Fibroblast of gingiva (primary cell): ENCODE measurements around the gene KRTAP5-11.
"Not testable (repeated sequence)": the region's sequence is repeated elsewhere in the genome, so short reads cannot be mapped to it uniquely, and the experiment has no call there.

ENCODE experiments used
- DNase-seq: peaks from one replicate; pipeline ENCODE4 v3.0.0-alpha.2; 2011; ENCODE audit warnings: low read depth

The KRTAP5-11 gene

DNA sequence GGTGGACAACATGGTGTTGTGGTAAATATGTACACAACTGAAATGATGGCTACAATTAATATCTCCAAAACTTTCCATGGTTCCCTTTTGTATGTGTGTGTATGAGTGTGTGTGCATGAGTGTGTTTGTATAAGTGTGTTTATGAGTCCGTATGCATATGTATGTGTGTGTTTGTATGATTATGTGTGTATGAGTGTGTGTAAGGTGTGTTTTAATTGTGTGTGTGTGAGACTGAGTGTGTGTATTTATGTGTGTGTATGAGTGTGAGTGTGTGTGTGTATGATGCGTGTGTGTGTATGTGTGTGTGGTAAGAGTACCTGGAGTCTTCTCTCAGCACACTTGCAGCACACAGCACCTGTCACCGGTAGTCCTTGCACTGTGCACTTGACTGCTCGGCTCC, 26.7 kb downstream of the KRTAP5-11 start:
- DNase-seq = no peak

DNA sequence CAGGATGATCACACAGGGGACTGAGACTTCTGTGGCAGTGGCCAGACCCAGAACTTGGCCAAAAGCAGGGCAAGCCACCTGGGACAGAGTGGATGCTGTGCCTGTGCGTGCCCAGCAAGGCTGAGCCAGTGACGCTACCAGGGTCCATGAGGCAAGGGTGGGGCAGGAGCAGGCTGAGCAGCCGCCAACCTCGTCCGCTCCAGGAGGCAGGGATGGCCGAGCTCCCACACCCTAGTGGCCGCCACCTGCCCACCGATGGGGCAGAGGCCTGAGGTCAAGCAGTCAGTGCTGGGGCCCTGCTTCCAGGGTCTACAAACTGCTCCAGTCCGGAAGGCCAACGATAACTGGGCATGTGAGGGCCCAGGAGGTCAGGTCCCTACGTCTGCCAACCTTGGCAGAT, 27.2 kb downstream of the KRTAP5-11 start:
- no peak for DNase-seq

DNA sequence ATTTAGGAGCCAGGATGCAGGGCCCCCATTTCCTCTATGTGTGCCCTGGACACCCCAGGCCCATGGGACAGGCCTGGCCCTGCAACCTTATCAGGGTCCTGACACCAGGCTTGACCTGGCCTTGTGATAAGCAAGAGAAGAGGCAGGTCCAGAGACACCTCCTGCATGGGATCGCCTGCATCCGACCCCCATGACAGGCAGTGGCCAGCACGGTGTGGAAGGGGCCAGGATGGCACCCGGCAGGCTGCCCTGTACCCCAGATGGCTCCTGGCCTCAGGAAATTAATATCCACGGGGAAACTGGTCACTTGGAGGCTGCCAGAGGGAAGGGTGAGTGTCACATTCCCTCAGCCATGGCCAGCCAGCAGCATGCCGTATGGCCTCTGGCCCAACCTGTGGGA, 27.7 kb downstream of the KRTAP5-11 start:
- DNase-seq = no peak

DNA sequence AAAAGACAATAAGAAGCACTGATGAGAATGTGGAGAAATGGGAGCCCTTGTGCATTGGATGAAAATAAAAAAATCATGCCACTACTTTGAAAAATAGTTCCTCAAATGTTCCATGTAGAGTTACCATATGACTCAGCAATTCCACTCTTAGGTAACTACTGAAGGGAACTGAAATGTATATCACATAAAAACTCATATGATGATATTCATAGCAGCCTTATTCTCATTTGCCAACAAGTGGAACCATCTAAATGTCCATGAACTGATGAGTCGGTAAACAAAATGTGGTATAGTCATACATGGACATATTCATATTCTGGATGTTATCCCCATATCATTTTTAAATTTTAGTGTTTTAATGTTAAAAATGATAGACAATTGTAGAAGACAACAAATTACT, 31.0 kb downstream of the KRTAP5-11 start:
- no peak for DNase-seq

GRCh38 chr11:71548716-71549151, 33.9 kb downstream of the KRTAP5-11 start:
- DNase-seq = no peak

- no peak for DNase-seq
Observed at GRCh38 chr11:71548120-71548519, 34.6 kb downstream of the KRTAP5-11 start, which contains the start of gene KRTAP5-9. KRTAP5-9 (plus strand) TSS chr11:71548420; CDS start chr11:71548658, 238 bp downstream.

- no peak for DNase-seq
Observed at GRCh38 chr11:71545405-71545966, 37.2 kb downstream of the KRTAP5-11 start.

DNA sequence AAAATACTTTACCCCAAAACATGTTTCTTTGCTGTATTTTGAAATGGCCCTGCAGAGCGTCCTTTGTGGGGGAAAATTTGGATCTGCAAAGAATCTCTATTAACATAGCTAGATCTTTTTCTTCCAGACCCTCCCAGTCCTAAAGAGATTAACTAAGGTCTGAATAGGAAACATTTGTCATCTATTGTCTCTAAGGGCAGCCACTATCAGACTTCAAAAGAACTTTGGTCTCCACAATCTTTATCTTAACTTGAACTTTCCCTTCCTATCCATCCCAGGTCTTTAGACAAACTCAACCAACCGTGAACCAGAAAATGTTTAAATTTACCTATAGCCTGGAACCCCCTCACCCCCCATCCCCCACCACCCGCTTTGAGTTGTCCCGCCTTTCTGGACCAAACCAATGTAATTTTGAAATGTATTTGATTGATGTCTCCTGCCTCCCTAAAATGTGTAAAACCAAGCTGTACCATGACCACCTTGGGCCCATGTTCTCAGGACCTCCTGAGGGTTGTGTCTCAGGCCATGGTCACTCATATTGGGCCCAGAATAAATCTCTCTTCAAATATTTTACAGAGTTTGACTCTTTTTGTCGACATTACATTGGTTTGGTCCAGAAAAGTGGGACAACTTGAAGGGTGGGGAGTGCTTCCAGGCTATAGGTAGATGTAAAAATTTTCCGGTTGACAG, 38.0 kb downstream of the KRTAP5-11 start:
- DNase-seq = no peak

GRCh38 chr11:71543866-71544265, 38.8 kb downstream of the KRTAP5-11 start:
- DNase-seq = no peak

DNA sequence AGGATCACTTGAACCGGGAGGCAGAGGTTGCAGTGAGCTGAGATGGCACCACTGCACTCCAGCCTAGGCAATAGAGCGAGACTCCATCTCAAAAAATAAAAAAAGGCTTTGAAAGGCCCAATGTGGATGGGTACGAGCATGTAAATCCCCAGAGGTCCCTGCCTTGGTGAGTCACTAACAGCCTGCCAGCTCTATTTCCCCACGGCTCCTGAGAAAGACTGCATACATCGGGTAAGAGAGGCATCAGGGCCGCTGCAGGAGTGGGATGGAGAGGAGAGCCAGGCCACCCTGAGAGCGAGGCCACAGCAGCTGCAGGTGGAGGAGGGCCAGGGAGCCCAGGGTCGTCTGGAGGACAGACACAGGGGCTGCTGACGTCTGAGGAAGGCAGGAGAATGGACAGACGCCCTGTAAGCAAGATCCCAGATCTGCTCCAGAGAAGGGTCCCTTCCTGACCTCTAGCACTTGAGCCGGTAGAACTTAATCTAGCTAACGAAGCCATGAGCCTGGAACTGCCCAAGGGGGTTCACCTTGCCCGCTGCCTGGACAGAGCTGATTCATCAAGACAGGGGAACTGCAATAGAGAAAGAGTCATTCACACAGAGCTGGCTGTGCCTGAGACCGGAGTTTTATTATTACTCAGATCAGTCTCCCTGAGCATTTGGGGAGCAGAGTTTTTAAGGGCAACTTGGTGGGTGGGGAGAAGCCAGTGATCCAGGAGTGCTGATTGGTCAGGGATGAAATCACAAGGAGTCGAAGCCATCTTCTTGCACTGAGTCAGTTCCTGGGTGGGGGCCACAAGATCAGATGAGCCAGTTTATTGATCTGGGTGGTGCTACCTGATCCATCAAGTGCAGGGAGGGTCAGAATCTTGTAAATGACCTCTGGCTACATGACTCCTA, 39.5 kb downstream of the KRTAP5-11 start:
- DNase-seq = no peak

DNA sequence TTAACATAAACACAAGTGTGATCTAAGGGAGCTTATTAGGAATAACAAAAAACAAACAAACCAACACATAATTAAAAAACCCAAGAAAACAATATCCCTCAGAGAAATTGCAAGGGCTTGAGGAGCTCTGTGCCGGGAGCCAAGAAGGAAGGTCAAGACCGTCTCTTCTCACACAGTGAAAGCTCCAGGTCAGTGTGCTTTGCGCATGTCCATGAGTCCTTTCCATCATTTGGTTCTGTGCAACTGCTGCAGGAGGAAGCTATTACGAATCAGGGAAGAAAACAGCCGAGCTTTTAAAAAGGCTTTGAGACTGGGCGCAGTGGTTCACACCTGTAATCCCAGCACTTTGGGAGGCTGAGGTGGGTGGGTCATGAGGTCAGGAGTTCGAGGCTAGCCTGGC, 40.3 kb downstream of the KRTAP5-11 start:
- no peak for DNase-seq

DNA sequence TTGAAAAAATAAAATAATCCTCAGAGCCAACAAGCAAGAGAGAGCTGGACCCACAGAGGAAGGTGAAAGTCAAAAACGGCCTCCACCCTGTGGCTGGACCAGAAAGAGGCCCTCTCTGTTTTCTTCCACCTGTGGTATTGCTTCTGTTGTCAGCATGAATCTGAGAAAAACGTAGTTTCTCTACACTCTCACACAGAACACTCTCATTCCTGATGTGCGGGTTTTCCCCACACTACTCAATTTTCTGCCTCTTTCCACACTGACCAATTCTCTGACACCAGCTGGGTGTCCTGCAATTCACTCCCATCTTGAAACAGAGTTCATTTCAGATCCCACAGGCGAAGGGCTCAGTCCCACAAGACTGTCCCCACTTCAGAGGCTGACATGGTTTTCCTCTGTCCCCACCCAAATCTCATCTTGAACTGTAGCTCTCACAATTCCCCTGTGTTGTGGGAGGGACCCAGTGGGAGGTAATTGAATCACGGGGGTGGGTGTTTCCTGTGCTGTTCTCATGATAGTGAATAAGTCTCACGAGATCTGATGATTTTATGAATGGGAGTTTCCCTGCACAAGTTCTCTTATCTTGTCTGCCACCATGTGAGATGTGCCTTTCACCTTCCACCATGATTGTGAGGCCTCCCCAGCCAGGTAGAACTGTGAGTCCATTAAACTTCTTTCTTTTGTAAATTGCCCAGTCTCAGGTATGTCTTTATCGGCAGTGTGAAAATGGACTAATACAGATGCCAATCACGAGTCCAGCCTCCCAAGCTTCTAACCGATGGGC, 42.0 kb downstream of the KRTAP5-11 start:
- not testable (repeated sequence) for DNase-seq

DNA sequence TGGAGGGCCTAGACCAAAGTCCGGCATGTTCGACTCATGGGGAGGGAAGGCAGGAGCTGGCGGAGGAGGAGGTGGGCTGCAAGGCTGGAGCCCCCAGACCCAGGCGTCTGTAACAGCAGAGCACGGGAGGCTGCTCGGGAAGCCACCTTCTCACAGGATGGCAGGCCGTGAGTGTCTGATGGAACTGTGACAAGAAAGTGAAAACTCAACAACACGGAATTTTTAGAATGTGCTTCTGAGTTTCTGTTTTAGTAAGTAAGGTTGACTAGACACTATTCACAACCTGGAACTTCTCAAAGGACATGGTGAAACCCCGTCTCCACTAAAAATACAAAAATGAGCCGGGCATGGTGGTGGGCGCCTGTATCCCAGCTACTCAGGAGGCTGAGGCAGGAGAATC, 42.7 kb downstream of the KRTAP5-11 start:
- not testable (repeated sequence) for DNase-seq

- DNase-seq = no peak
Observed at GRCh38 chr11:71539017-71539416, 43.7 kb downstream of the KRTAP5-11 start.

DNA sequence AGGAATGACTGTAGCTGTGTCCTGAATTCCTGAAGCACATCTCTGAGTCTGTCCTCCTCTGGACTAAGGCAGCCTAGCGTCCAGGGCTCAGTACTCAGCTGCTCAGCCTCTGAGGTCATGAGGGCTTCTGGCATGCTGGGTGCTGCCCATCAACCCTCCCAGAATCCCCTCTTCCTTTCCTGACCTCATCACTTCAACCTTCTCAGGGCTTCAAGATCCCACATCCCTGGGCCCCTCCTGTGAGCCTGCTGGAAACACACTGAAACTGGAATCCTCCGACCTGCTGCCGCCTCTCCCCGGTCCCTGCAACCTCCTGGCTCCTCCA, 44.0 kb downstream of the KRTAP5-11 start:
- DNase-seq = no peak

DNA sequence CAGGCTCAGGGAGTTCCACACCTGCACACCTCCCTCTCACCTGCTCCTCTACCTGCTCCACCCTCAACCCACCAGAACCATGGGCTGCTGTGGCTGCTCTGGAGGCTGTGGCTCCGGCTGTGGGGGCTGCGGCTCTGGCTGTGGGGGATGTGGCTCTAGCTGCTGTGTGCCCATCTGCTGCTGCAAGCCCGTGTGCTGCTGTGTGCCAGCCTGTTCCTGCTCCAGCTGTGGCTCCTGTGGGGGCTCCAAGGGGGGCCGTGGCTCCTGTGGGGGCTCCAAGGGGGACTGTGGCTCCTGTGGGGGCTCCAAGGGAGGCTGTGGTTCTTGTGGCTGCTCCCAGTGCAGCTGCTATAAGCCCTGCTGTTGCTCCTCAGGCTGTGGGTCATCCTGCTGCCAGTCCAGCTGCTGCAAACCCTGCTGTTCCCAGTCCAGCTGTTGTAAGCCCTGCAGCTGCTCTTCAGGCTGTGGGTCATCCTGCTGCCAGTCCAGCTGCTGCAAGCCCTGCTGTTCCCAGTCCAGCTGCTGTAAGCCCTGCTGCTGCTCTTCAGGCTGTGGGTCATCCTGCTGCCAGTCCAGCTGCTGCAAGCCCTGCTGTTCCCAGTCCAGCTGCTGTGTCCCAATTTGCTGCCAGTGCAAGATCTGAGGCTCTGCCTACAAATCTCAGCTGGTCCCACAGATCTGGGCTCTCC, 44.6 kb downstream of the KRTAP5-11 start, which contains the start of gene KRTAP5-8:
TSS of gene KRTAP5-8 (plus strand) at position 49 of the 689 bp plus-strand sequence. CDS start at position 80, 31 bp downstream.
- not testable (repeated sequence) for DNase-seq

- no peak for DNase-seq
Observed at GRCh38 chr11:71537537-71537936, 45.1 kb downstream of the KRTAP5-11 start.

- no peak for DNase-seq
Observed at GRCh38 chr11:71535825-71536224, 46.9 kb downstream of the KRTAP5-11 start.

GRCh38 chr11:71534711-71535608, 47.7 kb downstream of the KRTAP5-11 start:
- not testable (repeated sequence) for DNase-seq

- no peak for DNase-seq
Observed at GRCh38 chr11:71532036-71532610, 50.6 kb downstream of the KRTAP5-11 start.
